Adipose tissue (tissue), 3 donors: ENCODE measurements around the gene DBP. TPM values are rescaled to one million over a fixed set of nuclear protein-coding genes. Genes with fewer than 3 reads are reported as not detected.

Experiments
- H3K27ac ChIP-seq: one replicate; pipeline ENCODE4 v1.5.1; 2013; ENCODE audit warnings: low read depth, low read length
- WGBS, 3 donors: extraction: QIAGEN DNeasy Blood & Tissue Kit; methylation state at CpG; one replicate each; pipeline ENCODE4 v1.1.7; 2013; 5-methylcytosine and 5-hydroxymethylcytosine counted together
- polyA plus RNA-seq, 3 donors: library from polyadenylated mRNA; stranded (reverse); fragments of 200-250 nt; gene quantifications; one replicate each; pipeline ENCODE4 v1.2.3, GENCODE V29; 2013
- donor health status: healthy with polysubstance abuse.
- donor health status: Bipolar disorder and iron deficiency.
- donor health status: healthy.

Gene DBP
- polyA plus RNA-seq, 3 donors, result 2.9 to 10.9 (median 8.1) TPM

- H3K27ac ChIP-seq, result peak within 1 kb of the TSS; percentile 51
- 0 to 1% (median 0%) methylated on average over 63 to 69 of the region's 69 CpGs for WGBS, 3 donors
Measured at GRCh38 chr19:48618916-48619691, 18.1 kb downstream of the DBP start, which contains the start of the genes RPL18 and SPHK2. Gene RPL18 (minus strand): TSS chr19:48619178. CDS start chr19:48619143, 35 bp downstream. Gene SPHK2 (plus strand): TSS chr19:48619506. CDS start chr19:48620515, 1,009 bp downstream.

- no peak overlapping the region for H3K27ac ChIP-seq
- WGBS, 3 donors, result 1% methylated on average over 18 of the region's 18 CpGs
Measured at GRCh38 chr19:48618278-48618915, 18.8 kb downstream of the DBP start.

DNA sequence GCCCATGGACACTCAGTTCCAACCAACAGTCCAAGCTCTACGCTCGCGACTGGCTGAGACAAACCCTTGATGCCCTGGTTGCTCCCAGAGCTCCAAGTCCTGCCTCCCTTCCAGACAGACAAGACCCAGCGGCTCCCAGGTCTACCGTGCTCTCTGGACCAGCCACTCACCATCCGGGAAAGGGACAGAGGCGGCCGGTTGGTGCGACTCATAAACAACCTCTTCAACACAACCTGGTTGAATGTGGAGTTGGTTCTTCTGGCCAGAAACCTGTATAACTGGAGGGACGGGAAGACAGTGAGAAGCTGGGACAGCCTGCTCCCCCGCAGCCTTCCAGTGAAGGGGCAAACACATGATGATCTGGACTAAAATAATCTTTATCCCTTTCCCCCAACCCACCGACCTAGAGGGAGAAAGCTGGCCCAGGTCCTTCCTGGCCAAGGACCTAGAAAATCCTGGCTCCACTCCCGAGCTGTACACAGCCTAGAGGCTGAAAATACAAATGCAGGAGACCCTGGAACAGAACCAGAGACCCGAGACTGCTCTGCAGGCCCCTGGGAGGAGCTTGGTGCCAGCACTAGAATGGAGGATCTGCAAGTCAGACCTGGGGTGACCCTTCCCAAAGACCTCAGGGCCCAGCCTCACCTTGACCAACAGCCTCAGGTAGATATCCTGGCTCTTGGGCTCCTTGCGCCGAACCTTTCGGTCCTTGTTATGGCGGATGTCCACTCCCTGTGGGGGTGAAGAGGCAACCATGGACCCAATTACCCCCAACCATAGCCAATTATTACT lies 19.8 kb downstream of the DBP start:
- 46 to 70% (median 61%) methylated on average over 18 of the region's 18 CpGs for WGBS, 3 donors

GRCh38 chr19:48616491-48617056 lies 20.6 kb downstream of the DBP start:
- H3K27ac ChIP-seq, result no peak overlapping the region
- 55 to 68% (median 63%) methylated on average over 12 of the region's 12 CpGs for WGBS, 3 donors

More for the DNA sequence above, 19.8 kb downstream of the DBP start:
- no peak overlapping the region for H3K27ac ChIP-seq

- WGBS, 3 donors, result 82 to 86% (median 85%) methylated on average over 16 of the region's 16 CpGs
Measured at GRCh38 chr19:48616041-48616436, 21.1 kb downstream of the DBP start.

DNA sequence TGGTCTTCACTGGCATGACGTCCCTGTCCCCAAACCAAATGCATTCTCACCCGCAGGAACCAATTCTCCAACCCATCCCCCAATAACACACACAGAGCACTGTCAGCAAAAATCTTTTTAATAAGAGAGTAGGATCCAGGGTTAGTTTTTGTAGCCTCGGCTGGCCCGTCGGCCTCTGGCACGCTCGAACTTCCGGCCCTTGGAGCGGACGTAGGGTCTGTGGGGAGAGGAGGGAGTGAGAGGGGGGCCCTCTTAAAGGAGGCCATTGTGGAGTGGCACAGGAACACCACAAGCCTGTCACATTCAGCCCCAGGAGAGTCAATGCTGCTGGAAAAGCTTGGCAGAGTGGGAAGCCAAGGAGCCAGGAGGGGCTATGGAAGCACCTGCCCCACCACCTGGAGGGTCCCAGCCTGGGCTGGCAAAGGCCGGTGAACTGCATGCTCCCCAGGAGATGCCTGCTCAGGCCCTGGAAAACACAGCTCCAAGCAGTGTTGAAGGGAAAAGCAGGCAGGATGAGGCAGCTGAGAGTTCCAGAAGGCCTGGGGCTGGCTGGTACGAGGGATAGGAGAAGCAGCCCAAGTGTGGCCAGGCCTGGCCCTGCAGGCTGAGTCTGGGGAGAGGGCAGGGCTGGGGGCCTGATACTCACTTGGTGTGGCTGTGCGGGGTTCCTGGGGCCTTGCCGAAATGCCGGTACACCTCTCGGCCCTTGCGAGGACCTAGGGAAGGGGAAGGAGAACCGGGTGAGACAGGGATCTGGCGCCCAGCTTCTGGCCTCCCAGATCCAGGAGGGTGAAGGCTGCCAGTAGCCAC lies 21.7 kb downstream of the DBP start:
- H3K27ac ChIP-seq, result no peak overlapping the region
- 66 to 76% (median 69%) methylated on average over 19 of the region's 19 CpGs for WGBS, 3 donors

More at GRCh38 chr19:48616041-48616436, 21.1 kb downstream of the DBP start:
- H3K27ac ChIP-seq, result no peak overlapping the region

GRCh38 chr19:48614436-48615230 lies 22.5 kb downstream of the DBP start, which contains the start of gene FAM83E:
Gene FAM83E (minus strand): TSS chr19:48615076. CDS start chr19:48613372, 1,704 bp downstream.
- 44 to 67% (median 62%) methylated on average over 29 to 31 of the region's 31 CpGs for WGBS, 3 donors

DNA sequence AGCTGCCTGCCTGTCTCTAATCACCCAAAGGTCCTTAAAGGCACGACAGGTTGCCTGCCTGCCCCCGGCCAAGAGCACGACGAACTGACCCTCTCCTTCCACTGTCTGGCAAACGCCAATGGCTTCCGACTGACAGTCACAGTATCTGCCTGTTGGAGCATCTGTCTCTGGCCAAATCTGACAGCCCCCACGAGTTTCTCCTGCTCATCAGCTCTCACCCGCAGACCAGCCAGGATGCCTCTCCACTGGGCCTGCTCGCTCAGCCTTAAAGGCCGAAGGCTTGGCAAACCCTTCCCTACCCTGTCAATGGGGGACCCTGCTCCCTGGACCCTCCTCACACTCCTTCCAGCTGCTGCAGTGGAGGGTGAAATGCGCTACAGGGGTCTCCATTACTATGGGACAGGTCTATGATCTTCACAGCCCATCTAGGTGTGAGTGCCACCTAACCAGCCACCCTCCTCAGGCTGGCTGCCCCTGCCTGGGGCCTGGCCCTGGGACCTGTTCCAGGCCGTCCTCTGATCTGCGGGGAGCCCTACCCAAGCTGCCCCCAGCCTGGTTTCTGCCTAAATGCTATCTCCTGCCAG lies 23.2 kb downstream of the DBP start:
- WGBS, 3 donors, result 74 to 78% (median 74%) methylated on average over 13 of the region's 13 CpGs
- H3K27ac ChIP-seq, result no peak overlapping the region

More at GRCh38 chr19:48614436-48615230, 22.5 kb downstream of the DBP start, which contains the start of gene FAM83E:
- no peak within 1 kb of the TSS for H3K27ac ChIP-seq

- H3K27ac ChIP-seq, result no peak overlapping the region
- 66 to 82% (median 82%) methylated on average over 38 to 39 of the region's 39 CpGs for WGBS, 3 donors
Measured at GRCh38 chr19:48613024-48613851, 23.9 kb downstream of the DBP start.

DNA sequence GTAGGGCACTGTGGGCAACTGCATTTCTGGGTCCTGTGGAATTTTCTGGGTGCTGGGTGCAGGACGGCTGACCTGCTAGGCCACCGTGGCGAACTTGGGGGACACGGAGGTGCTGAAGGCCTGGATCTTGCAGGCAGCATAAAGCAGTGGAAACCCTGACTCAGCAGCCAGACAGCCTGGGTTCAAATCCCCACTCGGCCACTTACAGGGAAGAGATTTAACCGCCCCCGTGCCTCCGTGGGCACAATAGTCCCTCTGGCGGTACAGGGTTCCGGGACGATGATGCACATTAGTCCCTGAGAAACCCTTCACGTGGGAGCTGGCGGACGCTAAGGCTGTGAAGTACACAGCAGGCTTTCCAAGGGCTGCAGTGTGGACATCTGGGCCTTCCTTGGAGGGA lies 25.3 kb downstream of the DBP start:
- WGBS, 3 donors, result 88 to 93% (median 89%) methylated on average over 14 of the region's 14 CpGs
- H3K27ac ChIP-seq, result no peak overlapping the region

DNA sequence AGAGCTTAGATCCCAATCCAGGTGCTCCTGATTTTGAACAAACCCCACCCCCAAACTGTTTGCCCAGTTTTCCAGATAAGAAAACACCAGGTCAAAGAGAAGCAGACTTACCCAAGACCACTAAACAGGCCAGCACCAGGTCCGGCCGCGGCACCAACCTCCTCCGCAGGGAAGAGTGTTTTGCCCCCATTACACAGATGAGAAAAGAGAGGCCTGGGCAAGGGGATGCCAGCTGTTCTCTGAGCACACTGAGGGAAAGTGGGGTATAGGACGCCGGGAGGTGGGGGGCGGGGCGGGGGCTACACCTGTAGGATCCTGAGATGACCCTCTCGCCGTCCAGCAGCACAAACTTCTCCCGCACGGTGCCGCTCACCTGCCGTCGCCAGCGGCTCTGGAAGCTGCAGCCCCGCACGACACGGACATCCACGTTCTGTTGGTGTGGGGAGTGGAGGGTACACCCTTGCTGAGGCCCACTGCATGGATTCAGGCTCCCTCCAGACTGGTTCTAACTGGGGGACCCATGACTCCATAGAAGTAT lies 27.5 kb downstream of the DBP start:
- H3K27ac ChIP-seq, result no peak overlapping the region
- WGBS, 3 donors, result 92 to 93% (median 93%) methylated on average over 20 of the region's 20 CpGs

DNA sequence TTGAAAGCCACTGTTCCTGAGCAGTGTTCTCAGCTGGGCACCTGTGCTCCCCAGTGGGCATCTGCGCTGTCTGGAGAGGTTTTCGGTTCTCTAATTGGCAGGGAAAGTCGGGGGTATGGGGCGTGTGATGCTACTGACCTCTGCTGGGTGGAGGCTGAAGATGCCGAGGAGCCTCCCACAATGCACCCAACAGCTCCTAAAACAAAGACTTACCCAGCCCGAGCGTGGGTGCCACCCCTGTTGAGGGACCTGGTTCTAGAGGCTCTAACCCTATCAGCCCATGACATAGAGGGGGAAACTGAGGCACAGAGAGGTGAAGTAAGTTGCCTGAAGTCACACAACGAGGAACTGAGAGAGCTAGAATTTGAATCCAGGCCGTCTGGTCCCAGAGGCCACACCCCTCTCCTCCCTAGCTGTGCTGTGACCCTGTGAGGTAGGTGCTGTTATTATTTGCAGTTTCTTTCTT lies 28.3 kb downstream of the DBP start:
- no peak overlapping the region for H3K27ac ChIP-seq
- 16 to 44% (median 19%) methylated on average over 9 of the region's 9 CpGs for WGBS, 3 donors

- no peak overlapping the region for H3K27ac ChIP-seq
- 85% methylated on average over 7 of the region's 7 CpGs for WGBS, 3 donors
Measured at GRCh38 chr19:48607359-48607755, 29.8 kb downstream of the DBP start.

- WGBS, 3 donors, result 81 to 94% (median 89%) methylated on average over 39 of the region's 39 CpGs
- no peak within 1 kb of the TSS for H3K27ac ChIP-seq
Measured at GRCh38 chr19:48606463-48607358, 30.5 kb downstream of the DBP start, which contains the start of gene SPACA4. Gene SPACA4 (plus strand): TSS chr19:48606742. CDS start chr19:48606979, 237 bp downstream.
